Measurements from ENCODE around the gene PDIA6.

DNA sequence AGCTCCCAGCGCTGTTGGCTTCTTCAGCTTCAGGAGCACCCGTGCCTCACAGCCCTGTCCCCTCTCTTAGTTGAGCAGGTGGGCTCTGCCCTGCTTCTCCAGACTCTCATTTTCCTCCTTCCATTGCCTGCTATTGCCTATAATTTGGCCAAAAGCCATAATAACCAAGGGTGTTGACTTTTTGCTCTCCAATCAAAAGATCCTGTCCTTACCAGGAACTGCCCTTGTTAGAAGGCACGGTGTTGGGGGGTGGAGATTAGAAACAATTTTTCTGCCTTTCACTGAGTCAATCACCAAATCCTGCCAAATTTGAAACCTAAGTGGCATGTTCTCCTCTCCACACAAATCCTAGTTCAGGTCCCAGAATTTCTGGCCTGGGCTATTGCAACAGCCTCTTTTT lies 16.7 kb upstream of the PDIA6 start:
- TF ChIP-seq, protein P1, sequence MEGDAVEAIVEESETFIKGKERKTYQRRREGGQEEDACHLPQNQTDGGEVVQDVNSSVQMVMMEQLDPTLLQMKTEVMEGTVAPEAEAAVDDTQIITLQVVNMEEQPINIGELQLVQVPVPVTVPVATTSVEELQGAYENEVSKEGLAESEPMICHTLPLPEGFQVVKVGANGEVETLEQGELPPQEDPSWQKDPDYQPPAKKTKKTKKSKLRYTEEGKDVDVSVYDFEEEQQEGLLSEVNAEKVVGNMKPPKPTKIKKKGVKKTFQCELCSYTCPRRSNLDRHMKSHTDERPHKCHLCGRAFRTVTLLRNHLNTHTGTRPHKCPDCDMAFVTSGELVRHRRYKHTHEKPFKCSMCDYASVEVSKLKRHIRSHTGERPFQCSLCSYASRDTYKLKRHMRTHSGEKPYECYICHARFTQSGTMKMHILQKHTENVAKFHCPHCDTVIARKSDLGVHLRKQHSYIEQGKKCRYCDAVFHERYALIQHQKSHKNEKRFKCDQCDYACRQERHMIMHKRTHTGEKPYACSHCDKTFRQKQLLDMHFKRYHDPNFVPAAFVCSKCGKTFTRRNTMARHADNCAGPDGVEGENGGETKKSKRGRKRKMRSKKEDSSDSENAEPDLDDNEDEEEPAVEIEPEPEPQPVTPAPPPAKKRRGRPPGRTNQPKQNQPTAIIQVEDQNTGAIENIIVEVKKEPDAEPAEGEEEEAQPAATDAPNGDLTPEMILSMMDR (IDR thresholded peaks at IDR 0.05 in 2 of 3, conservative IDR thresholded peaks at IDR 0.05 in 1 of 3; ENCODE audit: insufficient read depth in 2 of 3, low read depth in 1 of 3, low read length in 3 of 3) = no peak
- TF ChIP-seq ELF1 (tag; IDR thresholded peaks at IDR 0.05) (no peak), PML (IDR thresholded peaks at IDR 0.05; ENCODE audit: low read length) (no peak), ZFX (CRISPR knock-in tag; IDR thresholded peaks at IDR 0.05) (no peak), ZNF311 (CRISPR knock-in tag; IDR thresholded peaks at IDR 0.05) (no peak), EZH2 (IDR thresholded peaks at IDR 0.05; ENCODE audit: borderline replicate concordance, low read depth, low read length) (no peak), ZNF274 (IDR thresholded peaks at IDR 0.05; ENCODE audit: borderline replicate concordance, low read depth, low read length) (no peak), SRSF1 (IDR thresholded peaks at IDR 0.05; ENCODE audit: low read depth, low read length) (no peak), YY1 (IDR thresholded peaks at IDR 0.05; ENCODE audit: borderline replicate concordance in 1 of 3, control insufficient read depth in 1 of 3, extremely low read depth in 1 of 3, insufficient read depth in 3 of 3, insufficient read length in 1 of 3, insufficient replicate concordance in 2 of 3, low read depth in 1 of 3, low read length in 2 of 3) (no peak), EP300 (IDR thresholded peaks at IDR 0.05; ENCODE audit: low read length) (no peak), KAT8 (IDR thresholded peaks at IDR 0.05; ENCODE audit: low read depth) (no peak)
- TF ChIP-seq, protein P2, sequence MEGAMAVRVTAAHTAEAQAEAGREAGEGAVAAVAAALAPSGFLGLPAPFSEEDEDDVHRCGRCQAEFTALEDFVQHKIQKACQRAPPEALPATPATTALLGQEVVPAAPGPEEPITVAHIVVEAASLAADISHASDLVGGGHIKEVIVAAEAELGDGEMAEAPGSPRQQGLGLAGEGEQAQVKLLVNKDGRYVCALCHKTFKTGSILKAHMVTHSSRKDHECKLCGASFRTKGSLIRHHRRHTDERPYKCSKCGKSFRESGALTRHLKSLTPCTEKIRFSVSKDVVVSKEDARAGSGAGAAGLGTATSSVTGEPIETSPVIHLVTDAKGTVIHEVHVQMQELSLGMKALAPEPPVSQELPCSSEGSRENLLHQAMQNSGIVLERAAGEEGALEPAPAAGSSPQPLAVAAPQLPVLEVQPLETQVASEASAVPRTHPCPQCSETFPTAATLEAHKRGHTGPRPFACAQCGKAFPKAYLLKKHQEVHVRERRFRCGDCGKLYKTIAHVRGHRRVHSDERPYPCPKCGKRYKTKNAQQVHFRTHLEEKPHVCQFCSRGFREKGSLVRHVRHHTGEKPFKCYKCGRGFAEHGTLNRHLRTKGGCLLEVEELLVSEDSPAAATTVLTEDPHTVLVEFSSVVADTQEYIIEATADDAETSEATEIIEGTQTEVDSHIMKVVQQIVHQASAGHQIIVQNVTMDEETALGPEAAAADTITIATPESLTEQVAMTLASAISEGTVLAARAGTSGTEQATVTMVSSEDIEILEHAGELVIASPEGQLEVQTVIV (CRISPR knock-in tag; IDR thresholded peaks at IDR 0.05; ENCODE audit: borderline replicate concordance) = no peak
- TF ChIP-seq, protein P3, sequence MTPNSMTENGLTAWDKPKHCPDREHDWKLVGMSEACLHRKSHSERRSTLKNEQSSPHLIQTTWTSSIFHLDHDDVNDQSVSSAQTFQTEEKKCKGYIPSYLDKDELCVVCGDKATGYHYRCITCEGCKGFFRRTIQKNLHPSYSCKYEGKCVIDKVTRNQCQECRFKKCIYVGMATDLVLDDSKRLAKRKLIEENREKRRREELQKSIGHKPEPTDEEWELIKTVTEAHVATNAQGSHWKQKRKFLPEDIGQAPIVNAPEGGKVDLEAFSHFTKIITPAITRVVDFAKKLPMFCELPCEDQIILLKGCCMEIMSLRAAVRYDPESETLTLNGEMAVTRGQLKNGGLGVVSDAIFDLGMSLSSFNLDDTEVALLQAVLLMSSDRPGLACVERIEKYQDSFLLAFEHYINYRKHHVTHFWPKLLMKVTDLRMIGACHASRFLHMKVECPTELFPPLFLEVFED (CRISPR knock-in tag; conservative IDR thresholded peaks at IDR 0.05) = no peak

All from K562 (cell line).